Fibroblast of lung (primary cell): ENCODE measurements around the gene AFAP1. TPM values are rescaled to one million over a fixed set of nuclear protein-coding genes. Genes with fewer than 3 reads are reported as not detected.
A peak's percentile ranks its signal among the peaks of the same experiment; 100 is the strongest.

Experiments
- DNase-seq, 2 donors: peaks; one replicate each; pipeline versions ENCODE4 v3.0.0 to v3.0.0-alpha.2; 2010; ENCODE audit warnings: low read depth in 2 of 2
- H2AFZ ChIP-seq: 2 replicates; pipeline ENCODE4 v1.5.1; 2012; ENCODE audit warnings: low read length, control low read depth, inconsistent platforms
- H3K27ac ChIP-seq: 2 replicates; pipeline ENCODE4 v1.5.1; 2011; ENCODE audit warnings: low read length, control low read depth; ENCODE audit not compliant: insufficient read depth
- H3K27me3 ChIP-seq: 2 replicates; pipeline ENCODE4 v1.5.1; 2011; ENCODE audit warnings: mild to moderate bottlenecking, low read length; ENCODE audit not compliant: control insufficient read depth, insufficient read depth
- H3K36me3 ChIP-seq: 2 replicates; pipeline ENCODE4 v1.5.1; 2011; ENCODE audit warnings: low read length; ENCODE audit not compliant: control insufficient read depth, insufficient read depth
- H3K4me1 ChIP-seq: 2 replicates; pipeline ENCODE4 v1.5.1; 2011; ENCODE audit warnings: low read length; ENCODE audit not compliant: control insufficient read depth, insufficient read depth; ENCODE audit errors: extremely low read depth
- H3K4me2 ChIP-seq: 2 replicates; pipeline ENCODE4 v1.5.1; 2011; ENCODE audit warnings: low read length, control low read depth; ENCODE audit not compliant: insufficient read depth; ENCODE audit errors: extremely low read depth
- H3K4me3 ChIP-seq, 4 experiments: fragments of 200-600 bp in 1 of 4; sonication (generic) in 1 of 4; replicated peaks in 1 of 4; 2 replicates each; pipeline ENCODE4 v1.5.1; 2011 to 2016; ENCODE audit warnings: low read length in 4 of 4, low read depth in 3 of 4, mild to moderate bottlenecking in 3 of 4, control low read depth in 2 of 4, inconsistent platforms in 1 of 4, mixed read lengths in 1 of 4; ENCODE audit not compliant: insufficient read depth in 1 of 4; ENCODE audit errors: control extremely low read depth in 1 of 4
- H3K79me2 ChIP-seq: 2 replicates; pipeline ENCODE4 v1.5.1; 2012; ENCODE audit warnings: mild to moderate bottlenecking, low read length, inconsistent platforms; ENCODE audit not compliant: control insufficient read depth, insufficient read depth
- H3K9ac ChIP-seq: 2 replicates; pipeline ENCODE4 v1.5.1; 2011; ENCODE audit warnings: mild to moderate bottlenecking, low read length, control low read depth; ENCODE audit not compliant: insufficient read depth
- H3K9me3 ChIP-seq: 2 replicates; pipeline ENCODE4 v1.5.1; 2012; ENCODE audit warnings: low read depth, low read length; ENCODE audit not compliant: control insufficient read depth, insufficient read depth
- H4K20me1 ChIP-seq: 2 replicates; pipeline ENCODE4 v1.5.1; 2011; ENCODE audit warnings: low read length; ENCODE audit not compliant: control insufficient read depth, insufficient read depth; ENCODE audit errors: extremely low read depth
- EZH2 ChIP-seq: IDR thresholded peaks from 2 replicates; pipeline ENCODE4 v1.5.1; 2012; ENCODE audit warnings: low read length, control low read depth, mild to moderate bottlenecking; ENCODE audit errors: missing control alignments
- polyA minus RNA-seq: library from RNA; depleted of rRNA, polyadenylated mRNA; stranded (reverse); fragments of >200 nt; gene quantifications from 2 replicates; pipeline ENCODE4 v1.2.3, GENCODE V29; 2011; ENCODE audit warnings: low replicate concordance
- polyA plus RNA-seq, 2 donors: library from polyadenylated mRNA; depleted of rRNA in 1 of 2; stranded (reverse) in 1 of 2; unstranded in 1 of 2; fragments of >200 nt; gene quantifications; 2 replicates each; pipeline ENCODE4 v1.2.1, GENCODE V29; 2011 to 2012; ENCODE audit warnings: missing spikeins in 1 of 2
- total RNA-seq: library from RNA; depleted of rRNA; stranded (reverse); fragments of >200 nt; gene quantifications from 2 replicates; pipeline ENCODE4 v1.2.1, GENCODE V29; 2014
- TF ChIP-seq, protein P1 (sequence below), 2 donors: IDR thresholded peaks in 1 of 2; conservative IDR thresholded peaks in 1 of 2; 1 replicate in 1 of 2; 2 replicates in 1 of 2; pipeline ENCODE4 v1.5.1; 2011 to 2012; ENCODE audit warnings: low read length in 2 of 2, control low read depth in 1 of 2, inconsistent platforms in 1 of 2, low read depth in 1 of 2, mild to moderate bottlenecking in 1 of 2

Gene AFAP1, protein sequence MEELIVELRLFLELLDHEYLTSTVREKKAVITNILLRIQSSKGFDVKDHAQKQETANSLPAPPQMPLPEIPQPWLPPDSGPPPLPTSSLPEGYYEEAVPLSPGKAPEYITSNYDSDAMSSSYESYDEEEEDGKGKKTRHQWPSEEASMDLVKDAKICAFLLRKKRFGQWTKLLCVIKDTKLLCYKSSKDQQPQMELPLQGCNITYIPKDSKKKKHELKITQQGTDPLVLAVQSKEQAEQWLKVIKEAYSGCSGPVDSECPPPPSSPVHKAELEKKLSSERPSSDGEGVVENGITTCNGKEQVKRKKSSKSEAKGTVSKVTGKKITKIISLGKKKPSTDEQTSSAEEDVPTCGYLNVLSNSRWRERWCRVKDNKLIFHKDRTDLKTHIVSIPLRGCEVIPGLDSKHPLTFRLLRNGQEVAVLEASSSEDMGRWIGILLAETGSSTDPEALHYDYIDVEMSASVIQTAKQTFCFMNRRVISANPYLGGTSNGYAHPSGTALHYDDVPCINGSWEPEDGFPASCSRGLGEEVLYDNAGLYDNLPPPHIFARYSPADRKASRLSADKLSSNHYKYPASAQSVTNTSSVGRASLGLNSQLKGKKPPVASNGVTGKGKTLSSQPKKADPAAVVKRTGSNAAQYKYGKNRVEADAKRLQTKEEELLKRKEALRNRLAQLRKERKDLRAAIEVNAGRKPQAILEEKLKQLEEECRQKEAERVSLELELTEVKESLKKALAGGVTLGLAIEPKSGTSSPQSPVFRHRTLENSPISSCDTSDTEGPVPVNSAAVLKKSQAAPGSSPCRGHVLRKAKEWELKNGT
- total RNA-seq (30.1 and 34.9 TPM in 2 replicates), polyA plus RNA-seq (21.8 and 24.4 TPM in 2 replicates), polyA minus RNA-seq (31.5 and 32.3 TPM in 2 replicates)
- polyA plus RNA-seq (2012) = 21.9 and 24.4 TPM in 2 replicates

DNA sequence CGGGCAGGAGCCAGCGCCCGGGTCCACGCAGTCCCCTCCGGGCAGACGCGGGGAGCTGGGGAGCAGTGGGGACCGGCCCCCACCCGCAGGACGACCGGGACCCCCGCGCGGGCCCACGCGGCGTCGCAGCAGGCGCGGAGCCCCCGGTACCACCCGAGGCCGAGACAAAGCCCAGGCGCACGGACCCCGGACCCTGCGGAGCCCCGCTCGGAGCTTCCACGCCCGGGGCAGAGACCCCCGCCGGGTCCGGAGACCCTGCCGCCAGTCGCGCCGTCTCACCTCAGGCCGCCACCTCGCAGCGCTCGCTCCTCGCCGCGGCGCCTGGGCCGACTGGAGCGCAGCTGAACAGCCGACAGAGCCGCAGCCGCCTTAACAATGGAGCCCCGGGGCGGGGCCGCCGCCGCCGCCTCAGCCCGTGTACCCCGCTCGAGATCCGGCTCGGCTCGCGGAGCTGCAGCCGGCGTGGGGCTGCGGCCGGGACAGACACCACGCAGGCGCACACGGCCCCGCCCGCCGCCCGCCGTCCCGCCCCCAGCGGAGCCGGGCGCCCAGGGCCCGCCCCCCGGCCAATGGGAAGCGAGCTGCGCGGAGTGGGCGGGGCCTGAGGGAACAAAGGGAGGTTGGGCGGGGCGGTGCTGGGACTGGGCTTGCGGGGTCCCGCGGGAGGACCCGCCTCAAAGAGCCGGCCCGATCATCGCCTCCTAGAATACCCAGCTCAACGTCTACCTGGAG, at the start of gene AFAP1:
TSS of gene AFAP1 (minus strand) at position 485 of the 732 bp plus-strand sequence. CDS start 67,783 bp downstream, outside the sequence.
- Histone ChIP-seq H3K27me3 (no peaks in the 10 kb centered on the region), H3K4me3 (peak within 1 kb of the TSS; percentile 65 to 92 (median 80)), H3K4me1 (no peaks in the 10 kb centered on the region), H2AFZ (peak within 1 kb of the TSS; percentile 58), H3K9ac (peak within 1 kb of the TSS; percentile 90), H4K20me1 (no peaks in the 10 kb centered on the region), H3K36me3 (no peaks in the 10 kb centered on the region), H3K9me3 (no peaks in the 10 kb centered on the region), H3K27ac (peak within 1 kb of the TSS; percentile 79), H3K79me2 (peaks cover 44% of the 10 kb centered on the region), H3K4me2 (peak within 1 kb of the TSS; percentile 86)
- peak; percentile 79 to 80 for DNase-seq
- TF ChIP-seq, protein P1, sequence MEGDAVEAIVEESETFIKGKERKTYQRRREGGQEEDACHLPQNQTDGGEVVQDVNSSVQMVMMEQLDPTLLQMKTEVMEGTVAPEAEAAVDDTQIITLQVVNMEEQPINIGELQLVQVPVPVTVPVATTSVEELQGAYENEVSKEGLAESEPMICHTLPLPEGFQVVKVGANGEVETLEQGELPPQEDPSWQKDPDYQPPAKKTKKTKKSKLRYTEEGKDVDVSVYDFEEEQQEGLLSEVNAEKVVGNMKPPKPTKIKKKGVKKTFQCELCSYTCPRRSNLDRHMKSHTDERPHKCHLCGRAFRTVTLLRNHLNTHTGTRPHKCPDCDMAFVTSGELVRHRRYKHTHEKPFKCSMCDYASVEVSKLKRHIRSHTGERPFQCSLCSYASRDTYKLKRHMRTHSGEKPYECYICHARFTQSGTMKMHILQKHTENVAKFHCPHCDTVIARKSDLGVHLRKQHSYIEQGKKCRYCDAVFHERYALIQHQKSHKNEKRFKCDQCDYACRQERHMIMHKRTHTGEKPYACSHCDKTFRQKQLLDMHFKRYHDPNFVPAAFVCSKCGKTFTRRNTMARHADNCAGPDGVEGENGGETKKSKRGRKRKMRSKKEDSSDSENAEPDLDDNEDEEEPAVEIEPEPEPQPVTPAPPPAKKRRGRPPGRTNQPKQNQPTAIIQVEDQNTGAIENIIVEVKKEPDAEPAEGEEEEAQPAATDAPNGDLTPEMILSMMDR (conservative IDR thresholded peaks at IDR 0.05 in 1 of 2, IDR thresholded peaks at IDR 0.05 in 1 of 2; ENCODE audit: low read depth in 1 of 2, low read length in 2 of 2) = no peak
- no peak for TF ChIP-seq EZH2

DNA sequence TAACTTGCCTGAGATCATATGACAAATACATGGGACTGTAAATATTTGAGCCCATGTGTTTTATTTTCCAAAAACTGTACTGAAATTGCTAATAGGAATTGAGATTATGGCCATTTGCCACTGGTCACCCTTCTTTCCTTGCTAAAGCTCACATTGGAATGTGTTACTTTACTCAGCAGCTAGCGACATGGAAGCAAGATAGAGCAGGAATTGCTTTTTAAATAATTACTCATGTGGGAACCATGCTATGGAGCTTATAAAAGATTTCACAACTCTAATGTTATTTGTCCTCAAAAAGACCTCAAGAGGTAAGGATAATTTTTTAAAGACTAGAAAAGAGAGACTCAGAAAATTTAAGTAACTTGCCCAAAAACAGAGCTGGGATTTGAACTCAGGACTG, 48.8 kb upstream of the AFAP1 start:
- Histone ChIP-seq H3K36me3 (no peaks in the 10 kb centered on the region), H3K9me3 (no peaks in the 10 kb centered on the region), H3K4me2 (no peak overlapping the region), H3K27ac (no peak overlapping the region), H4K20me1 (no peaks in the 10 kb centered on the region), H3K79me2 (no peaks in the 10 kb centered on the region), H2AFZ (no peak overlapping the region), H3K27me3 (no peaks in the 10 kb centered on the region), H3K4me1 (no peaks in the 10 kb centered on the region), H3K9ac (no peak overlapping the region), H3K4me3 (no peak overlapping the region)
- TF ChIP-seq, protein P1 (conservative IDR thresholded peaks at IDR 0.05 in 1 of 2, IDR thresholded peaks at IDR 0.05 in 1 of 2; ENCODE audit: low read depth in 1 of 2, low read length in 2 of 2) = no peak
- TF ChIP-seq EZH2 = no peak
- peak; percentile 17 to 63 for DNase-seq
